MM.1S (cell line): Measurements from ENCODE around the gene SYN1.

ENCODE experiments used
- CTCF ChIP-seq: fragments of 300-600 bp; sonication (generic); IDR thresholded peaks from 2 replicates; pipeline ENCODE4 v1.5.1; 2016; ENCODE audit warnings: antibody characterized with exemption, low read length, mixed read lengths
- EZH2 ChIP-seq: fragments of 300-600 bp; sonication (generic); optimal IDR thresholded peaks from 2 replicates; pipeline ENCODE3; 2017; ENCODE audit warnings: low read depth, mild to moderate bottlenecking, antibody characterized with exemption, low read length, mixed read lengths

GRCh38 chrX:47558436-47558835 lies 61.2 kb downstream of the SYN1 start:
- TF ChIP-seq CTCF: no peak
- no peak for TF ChIP-seq EZH2
